ENCODE results near the gene USH2A. TPM values are rescaled to one million over a fixed set of nuclear protein-coding genes. Genes with fewer than 3 reads are reported as not detected.

The USH2A gene
- total RNA-seq, 1 experiment from 2014 or later: not detected

GRCh38 chr1:216140730-216141524 is 282.3 kb downstream of the USH2A start:
- H3K9me3 ChIP-seq (ENCODE audit: low read depth, low read length, poor library complexity, severe bottlenecking): no peaks in the 10 kb centered on the region
- peaks cover 46% of the 10 kb centered on the region for H3K4me1 ChIP-seq (ENCODE audit: insufficient read depth, low read length, poor library complexity, severe bottlenecking)
- H3K27ac ChIP-seq (ENCODE audit: low read depth, low read length, poor library complexity, severe bottlenecking): peak overlapping the region; percentile 97
- intact Hi-C loops (cut with micrococcal nuclease; ENCODE audit: unreplicated experiment): no loop called here
- TF ChIP-seq CTCF (conservative IDR thresholded peaks at IDR 0.05; ENCODE audit: low read depth, low read length): no peak
- no peak for TF ChIP-seq EZH2 (IDR thresholded peaks at IDR 0.05; ENCODE audit: borderline replicate concordance, low read depth, low read length, poor library complexity, severe bottlenecking)
- H3K36me3 ChIP-seq (ENCODE audit: insufficient read depth, low read length, poor library complexity, severe bottlenecking): no peaks in the 10 kb centered on the region
- peak; percentile 95 for DNase-seq (ENCODE audit: low spot score)
- BruUV-seq (replicated peaks): no TSS peak
- CTCF ChIA-PET: interaction anchor here (1.1 kb wide), 1 partner anchor 81 kb away, joined by 7 read pairs; no protein-coding TSS in a partner anchor
- H3K27me3 ChIP-seq (replicated peaks; ENCODE audit: insufficient read depth, low read depth, low read length, poor library complexity): no peaks in the 10 kb centered on the region
- no peak overlapping the region for H3K4me3 ChIP-seq (ENCODE audit: low read depth, low read length, poor library complexity, severe bottlenecking)
- POLR2A ChIA-PET (ENCODE audit: low non-redundant PET): interaction anchor here (0.5 to 0.9 kb wide), 3 partner anchors 21 to 638 kb away, joined by 3 to 15 read pairs (median 5); no protein-coding TSS in a partner anchor

- Histone ChIP-seq H3K27me3 (replicated peaks; ENCODE audit: insufficient read depth, low read depth, low read length, poor library complexity) (no peaks in the 10 kb centered on the region), H3K27ac (ENCODE audit: low read depth, low read length, poor library complexity, severe bottlenecking) (no peak overlapping the region), H3K4me1 (ENCODE audit: insufficient read depth, low read length, poor library complexity, severe bottlenecking) (no peaks in the 10 kb centered on the region), H3K36me3 (ENCODE audit: insufficient read depth, low read length, poor library complexity, severe bottlenecking) (no peaks in the 10 kb centered on the region), H3K4me3 (ENCODE audit: low read depth, low read length, poor library complexity, severe bottlenecking) (no peak overlapping the region), H3K9me3 (ENCODE audit: low read depth, low read length, poor library complexity, severe bottlenecking) (no peaks in the 10 kb centered on the region)
- no peak for DNase-seq (ENCODE audit: low spot score)
- TF ChIP-seq EZH2 (IDR thresholded peaks at IDR 0.05; ENCODE audit: borderline replicate concordance, low read depth, low read length, poor library complexity, severe bottlenecking) (no peak), CTCF (conservative IDR thresholded peaks at IDR 0.05; ENCODE audit: low read depth, low read length) (no peak)
- ChIA-PET CTCF (no interaction called here), POLR2A (ENCODE audit: low non-redundant PET) (no interaction called here)
- intact Hi-C loops (cut with micrococcal nuclease; ENCODE audit: unreplicated experiment): no loop called here
- BruUV-seq (replicated peaks): no TSS peak
Measured at GRCh38 chr1:216124192-216124781, 299.0 kb downstream of the USH2A start.

- no TSS peak for BruUV-seq (replicated peaks)
- Histone ChIP-seq H3K9me3 (ENCODE audit: low read depth, low read length, poor library complexity, severe bottlenecking) (no peaks in the 10 kb centered on the region), H3K4me1 (ENCODE audit: insufficient read depth, low read length, poor library complexity, severe bottlenecking) (no peaks in the 10 kb centered on the region), H3K4me3 (ENCODE audit: low read depth, low read length, poor library complexity, severe bottlenecking) (no peak overlapping the region), H3K27ac (ENCODE audit: low read depth, low read length, poor library complexity, severe bottlenecking) (no peak overlapping the region), H3K27me3 (replicated peaks; ENCODE audit: insufficient read depth, low read depth, low read length, poor library complexity) (peaks cover 6% of the 10 kb centered on the region), H3K36me3 (ENCODE audit: insufficient read depth, low read length, poor library complexity, severe bottlenecking) (no peaks in the 10 kb centered on the region)
- intact Hi-C loops (cut with micrococcal nuclease; ENCODE audit: unreplicated experiment): no loop called here
- TF ChIP-seq EZH2 (IDR thresholded peaks at IDR 0.05; ENCODE audit: borderline replicate concordance, low read depth, low read length, poor library complexity, severe bottlenecking): no peak
- no peak for TF ChIP-seq CTCF (conservative IDR thresholded peaks at IDR 0.05; ENCODE audit: low read depth, low read length)
- DNase-seq (ENCODE audit: low spot score): no peak
- ChIA-PET POLR2A (ENCODE audit: low non-redundant PET) (no interaction called here), CTCF (no interaction called here)
Measured at GRCh38 chr1:216123446-216124191, 299.6 kb downstream of the USH2A start.

All from A673 (cell line).